ENCODE results near the gene FITM1. TPM values are rescaled to one million over a fixed set of nuclear protein-coding genes. Genes with fewer than 3 reads are reported as not detected.
A peak's percentile ranks its signal among the peaks of the same experiment; 100 is the strongest.

The FITM1 gene
- total RNA-seq, 2 donors from 2014 or later: 2.0 TPM; not detected in 1

DNA sequence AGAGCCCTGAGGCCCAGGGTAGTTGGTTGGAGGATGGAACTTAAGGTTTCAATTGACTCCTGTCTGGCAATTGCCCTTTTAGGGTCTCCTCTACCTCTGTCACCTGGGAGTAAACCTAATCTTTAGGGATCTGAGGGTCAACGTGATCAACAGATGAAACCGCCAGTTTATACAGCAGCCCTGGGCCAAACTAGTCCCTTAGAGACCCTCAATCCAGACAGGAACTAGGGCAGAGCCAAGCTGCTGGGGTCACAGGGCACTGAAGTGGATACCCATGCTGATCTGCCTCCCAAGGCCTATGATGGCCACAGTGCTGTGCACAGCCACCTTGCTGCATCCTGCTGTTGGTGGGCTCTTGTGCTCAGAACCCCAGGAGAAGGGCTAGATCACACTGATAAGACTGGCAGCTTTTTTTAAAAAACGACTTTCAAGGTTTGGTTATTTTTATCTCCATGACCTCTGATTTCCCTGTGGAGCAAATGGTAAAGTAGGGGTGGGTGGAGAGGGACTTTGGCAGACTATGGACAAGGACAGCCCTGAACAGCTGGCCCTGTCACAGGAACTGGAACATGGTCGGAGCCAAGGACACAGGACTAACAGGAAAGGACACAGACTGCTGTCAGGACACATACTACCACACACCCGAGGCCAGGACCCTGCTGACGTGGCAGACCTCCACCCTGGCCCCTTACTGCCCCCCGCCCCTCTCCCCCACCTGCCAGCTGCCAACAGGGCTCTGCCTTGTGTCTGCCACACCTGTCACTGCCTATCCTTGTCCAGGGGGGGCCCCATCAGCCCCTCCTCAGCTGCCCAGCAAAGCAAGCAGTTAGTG lies 474 bp downstream of the FITM1 start:
- no peak for DNase-seq (ENCODE audit: low spot score)
- Histone ChIP-seq H3K27me3 (replicated peaks; ENCODE audit: insufficient read depth) (no peaks in the 10 kb centered on the region), H3K4me1 (replicated peaks) (no peaks in the 10 kb centered on the region), H3K36me3 (no peaks in the 10 kb centered on the region), H3K4me3 (no peak overlapping the region), H3K9me3 (no peaks in the 10 kb centered on the region), H3K27ac (no peak overlapping the region)
- WGBS: 59% methylated on average over 7 of the region's 7 CpGs
- TF ChIP-seq, protein P1, sequence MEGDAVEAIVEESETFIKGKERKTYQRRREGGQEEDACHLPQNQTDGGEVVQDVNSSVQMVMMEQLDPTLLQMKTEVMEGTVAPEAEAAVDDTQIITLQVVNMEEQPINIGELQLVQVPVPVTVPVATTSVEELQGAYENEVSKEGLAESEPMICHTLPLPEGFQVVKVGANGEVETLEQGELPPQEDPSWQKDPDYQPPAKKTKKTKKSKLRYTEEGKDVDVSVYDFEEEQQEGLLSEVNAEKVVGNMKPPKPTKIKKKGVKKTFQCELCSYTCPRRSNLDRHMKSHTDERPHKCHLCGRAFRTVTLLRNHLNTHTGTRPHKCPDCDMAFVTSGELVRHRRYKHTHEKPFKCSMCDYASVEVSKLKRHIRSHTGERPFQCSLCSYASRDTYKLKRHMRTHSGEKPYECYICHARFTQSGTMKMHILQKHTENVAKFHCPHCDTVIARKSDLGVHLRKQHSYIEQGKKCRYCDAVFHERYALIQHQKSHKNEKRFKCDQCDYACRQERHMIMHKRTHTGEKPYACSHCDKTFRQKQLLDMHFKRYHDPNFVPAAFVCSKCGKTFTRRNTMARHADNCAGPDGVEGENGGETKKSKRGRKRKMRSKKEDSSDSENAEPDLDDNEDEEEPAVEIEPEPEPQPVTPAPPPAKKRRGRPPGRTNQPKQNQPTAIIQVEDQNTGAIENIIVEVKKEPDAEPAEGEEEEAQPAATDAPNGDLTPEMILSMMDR (IDR thresholded peaks at IDR 0.05): no peak
- TF ChIP-seq POLR2A (IDR thresholded peaks at IDR 0.05) (no peak), POLR2AphosphoS5 (IDR thresholded peaks at IDR 0.05) (no peak)
- intact Hi-C loops (cut with DNase I): no loop called here

DNA sequence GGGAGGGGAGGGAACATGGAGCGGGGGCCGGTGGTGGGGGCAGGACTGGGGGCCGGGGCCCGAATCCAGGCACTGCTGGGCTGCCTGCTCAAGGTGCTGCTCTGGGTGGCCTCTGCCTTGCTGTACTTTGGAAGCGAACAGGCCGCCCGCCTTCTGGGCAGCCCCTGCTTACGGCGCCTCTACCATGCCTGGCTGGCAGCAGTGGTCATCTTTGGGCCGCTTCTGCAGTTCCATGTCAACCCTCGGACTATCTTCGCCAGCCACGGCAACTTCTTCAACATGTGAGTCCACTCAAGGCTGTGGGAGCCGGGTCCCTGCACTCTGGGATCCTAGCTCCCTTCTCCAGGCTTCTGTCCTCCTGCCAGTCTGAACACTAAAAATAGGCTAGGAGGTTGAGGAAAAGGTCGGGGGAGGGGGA lies 1.1 kb downstream of the FITM1 start:
- no peak for TF ChIP-seq POLR2A (IDR thresholded peaks at IDR 0.05)
- no peak for TF ChIP-seq POLR2AphosphoS5 (IDR thresholded peaks at IDR 0.05)
- TF ChIP-seq, protein P1 (IDR thresholded peaks at IDR 0.05): no peak
- H3K9me3 ChIP-seq: no peaks in the 10 kb centered on the region
- intact Hi-C loops (cut with DNase I): no loop called here
- DNase-seq (ENCODE audit: low spot score): no peak
- no peak overlapping the region for H3K4me3 ChIP-seq
- H3K36me3 ChIP-seq: no peaks in the 10 kb centered on the region
- 81% methylated on average over 15 of the region's 15 CpGs for WGBS
- H3K27ac ChIP-seq: no peak overlapping the region
- H3K4me1 ChIP-seq (replicated peaks): no peaks in the 10 kb centered on the region
- no peaks in the 10 kb centered on the region for H3K27me3 ChIP-seq (replicated peaks; ENCODE audit: insufficient read depth)

DNA sequence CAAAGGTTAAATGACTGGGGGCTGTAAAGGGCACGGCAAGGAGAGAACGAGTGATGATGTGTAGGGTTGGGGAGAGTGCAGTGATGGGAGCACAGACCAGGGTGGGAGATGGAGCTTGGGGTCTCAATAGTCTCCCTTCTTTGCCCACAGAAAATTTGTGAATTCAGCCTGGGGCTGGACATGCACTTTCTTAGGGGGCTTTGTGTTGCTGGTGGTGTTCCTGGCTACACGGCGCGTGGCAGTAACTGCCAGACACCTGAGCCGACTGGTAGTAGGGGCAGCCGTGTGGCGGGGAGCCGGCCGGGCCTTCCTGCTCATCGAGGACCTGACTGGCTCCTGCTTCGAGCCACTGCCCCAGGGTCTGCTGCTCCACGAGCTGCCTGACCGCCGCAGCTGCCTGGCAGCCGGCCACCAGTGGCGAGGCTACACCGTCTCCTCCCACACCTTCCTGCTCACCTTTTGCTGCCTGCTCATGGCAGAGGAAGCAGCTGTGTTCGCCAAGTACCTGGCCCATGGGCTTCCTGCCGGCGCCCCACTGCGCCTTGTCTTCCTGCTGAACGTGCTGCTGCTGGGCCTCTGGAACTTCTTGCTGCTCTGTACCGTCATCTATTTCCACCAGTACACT lies 1.7 kb downstream of the FITM1 start:
- H3K27ac ChIP-seq: peak overlapping the region in 1 of 2 donors; percentile 13
- H3K36me3 ChIP-seq: no peaks in the 10 kb centered on the region
- H3K27me3 ChIP-seq (replicated peaks; ENCODE audit: insufficient read depth): no peaks in the 10 kb centered on the region
- no peak for TF ChIP-seq POLR2AphosphoS5 (IDR thresholded peaks at IDR 0.05)
- no peak for TF ChIP-seq POLR2A (IDR thresholded peaks at IDR 0.05)
- TF ChIP-seq, protein P1 (IDR thresholded peaks at IDR 0.05): no peak
- DNase-seq (ENCODE audit: low spot score): no peak
- intact Hi-C loops (cut with DNase I): no loop called here
- 45% methylated on average over 21 of the region's 24 CpGs for WGBS
- no peaks in the 10 kb centered on the region for H3K9me3 ChIP-seq
- H3K4me3 ChIP-seq: no peak overlapping the region
- peaks cover 2% of the 10 kb centered on the region for H3K4me1 ChIP-seq (replicated peaks)

DNA sequence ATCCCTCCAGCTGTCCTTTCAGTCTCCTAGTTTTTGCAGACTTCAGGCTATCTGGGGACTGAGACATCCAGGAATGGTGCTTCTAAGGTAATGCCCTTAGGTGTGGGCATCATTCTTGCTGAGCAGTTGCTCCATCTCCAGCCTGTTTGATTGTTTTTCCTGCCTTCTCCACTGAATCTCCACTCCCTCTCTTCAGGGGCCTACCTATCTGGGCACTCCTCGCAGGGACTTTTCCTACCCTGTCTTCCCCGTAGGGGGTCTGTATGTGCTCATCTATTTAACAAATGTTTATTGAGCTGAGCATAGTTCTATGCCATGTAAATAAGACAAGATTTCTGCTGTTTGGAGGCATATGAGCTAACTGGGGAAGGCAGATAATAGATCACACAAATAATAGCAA lies 2.5 kb downstream of the FITM1 start:
- 89% methylated on average over 2 of the region's 2 CpGs for WGBS

More for the DNA sequence above, 2.5 kb downstream of the FITM1 start:
- Histone ChIP-seq H3K9me3 (no peaks in the 10 kb centered on the region), H3K4me3 (no peak overlapping the region), H3K36me3 (no peaks in the 10 kb centered on the region), H3K4me1 (replicated peaks) (peaks cover 4% of the 10 kb centered on the region), H3K27ac (no peak overlapping the region), H3K27me3 (replicated peaks; ENCODE audit: insufficient read depth) (no peaks in the 10 kb centered on the region)
- intact Hi-C loops (cut with DNase I): no loop called here
- TF ChIP-seq, protein P1 (IDR thresholded peaks at IDR 0.05): no peak
- no peak for TF ChIP-seq POLR2A (IDR thresholded peaks at IDR 0.05)
- TF ChIP-seq POLR2AphosphoS5 (IDR thresholded peaks at IDR 0.05): no peak
- DNase-seq (ENCODE audit: low spot score): no peak
